Measurements from ENCODE around the gene COL13A1. TPM values are rescaled to one million over a fixed set of nuclear protein-coding genes. Genes with fewer than 3 reads are reported as not detected.

The COL13A1 gene
- total and polyA plus RNA-seq, 2 donors from 2014 or later, result 4.0 to 5.2 TPM

- TF ChIP-seq, protein P1, sequence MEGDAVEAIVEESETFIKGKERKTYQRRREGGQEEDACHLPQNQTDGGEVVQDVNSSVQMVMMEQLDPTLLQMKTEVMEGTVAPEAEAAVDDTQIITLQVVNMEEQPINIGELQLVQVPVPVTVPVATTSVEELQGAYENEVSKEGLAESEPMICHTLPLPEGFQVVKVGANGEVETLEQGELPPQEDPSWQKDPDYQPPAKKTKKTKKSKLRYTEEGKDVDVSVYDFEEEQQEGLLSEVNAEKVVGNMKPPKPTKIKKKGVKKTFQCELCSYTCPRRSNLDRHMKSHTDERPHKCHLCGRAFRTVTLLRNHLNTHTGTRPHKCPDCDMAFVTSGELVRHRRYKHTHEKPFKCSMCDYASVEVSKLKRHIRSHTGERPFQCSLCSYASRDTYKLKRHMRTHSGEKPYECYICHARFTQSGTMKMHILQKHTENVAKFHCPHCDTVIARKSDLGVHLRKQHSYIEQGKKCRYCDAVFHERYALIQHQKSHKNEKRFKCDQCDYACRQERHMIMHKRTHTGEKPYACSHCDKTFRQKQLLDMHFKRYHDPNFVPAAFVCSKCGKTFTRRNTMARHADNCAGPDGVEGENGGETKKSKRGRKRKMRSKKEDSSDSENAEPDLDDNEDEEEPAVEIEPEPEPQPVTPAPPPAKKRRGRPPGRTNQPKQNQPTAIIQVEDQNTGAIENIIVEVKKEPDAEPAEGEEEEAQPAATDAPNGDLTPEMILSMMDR (IDR thresholded peaks at IDR 0.05; ENCODE audit: borderline replicate concordance, extremely low read depth, insufficient read depth), result no peak
- Histone ChIP-seq H3K9me3 (ENCODE audit: control insufficient read depth in 2 of 3, insufficient read depth in 1 of 3, low read length in 3 of 3) (no peaks in the 10 kb centered on the region), H3K9ac (ENCODE audit: low read length in 3 of 3) (no peak overlapping the region), H3K27me3 (ENCODE audit: control insufficient read depth, insufficient read depth, low read length) (no peaks in the 10 kb centered on the region), H3K4me3 (ENCODE audit: low read length in 3 of 3) (no peak overlapping the region), H3K36me3 (ENCODE audit: control insufficient read depth in 2 of 3, insufficient read depth in 3 of 3, low read length in 3 of 3) (no peaks in the 10 kb centered on the region), H3K27ac (ENCODE audit: low read depth in 2 of 2, low read length in 2 of 2) (no peak overlapping the region), H3K4me1 (ENCODE audit: control insufficient read depth in 2 of 3, insufficient read depth in 2 of 3, low read depth in 1 of 3, low read length in 3 of 3) (no peaks in the 10 kb centered on the region)
- intact Hi-C loops (cut with DNase I), result no loop called here
- DNase-seq (peak in 2 of 5 donors; percentile 52 to 68), FAIRE-seq (no peak)
Observed at GRCh38 chr10:69968830-69969229, 167.1 kb downstream of the COL13A1 start.

GRCh38 chr10:69969977-69970376 is 168.3 kb downstream of the COL13A1 start:
- TF ChIP-seq, protein P1 (IDR thresholded peaks at IDR 0.05; ENCODE audit: borderline replicate concordance, extremely low read depth, insufficient read depth), result no peak
- Histone ChIP-seq H3K9me3 (ENCODE audit: control insufficient read depth in 2 of 3, insufficient read depth in 1 of 3, low read length in 3 of 3) (no peaks in the 10 kb centered on the region), H3K27me3 (ENCODE audit: control insufficient read depth, insufficient read depth, low read length) (no peaks in the 10 kb centered on the region), H3K36me3 (ENCODE audit: control insufficient read depth in 2 of 3, insufficient read depth in 3 of 3, low read length in 3 of 3) (no peaks in the 10 kb centered on the region), H3K4me3 (ENCODE audit: low read length in 3 of 3) (no peak overlapping the region), H3K27ac (ENCODE audit: low read depth in 2 of 2, low read length in 2 of 2) (no peak overlapping the region), H3K9ac (ENCODE audit: low read length in 3 of 3) (no peak overlapping the region), H3K4me1 (ENCODE audit: control insufficient read depth in 2 of 3, insufficient read depth in 2 of 3, low read depth in 1 of 3, low read length in 3 of 3) (no peaks in the 10 kb centered on the region)
- no peak for FAIRE-seq
- intact Hi-C loops (cut with DNase I), result no loop called here
- no peak for DNase-seq

DNA sequence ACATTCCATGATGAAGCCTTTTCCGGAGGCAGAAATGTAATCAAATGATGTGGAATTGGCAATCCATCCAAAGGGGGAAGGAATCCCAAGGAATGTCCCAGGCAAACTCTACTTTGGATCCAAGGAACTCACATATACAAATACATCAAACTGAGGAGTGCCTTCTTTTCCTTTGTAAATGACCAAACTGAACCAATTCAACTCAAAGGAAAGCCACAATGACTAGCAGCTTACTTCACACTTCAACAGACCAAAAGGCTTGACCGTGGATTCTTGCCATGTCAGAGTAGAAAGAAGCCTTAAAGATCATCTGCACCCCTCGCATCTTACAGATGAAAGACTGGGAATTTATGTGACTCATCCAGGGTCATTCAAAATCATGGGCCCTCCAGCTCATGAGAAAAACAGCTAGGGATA is 171.3 kb downstream of the COL13A1 start:
- no peaks in the 10 kb centered on the region for H3K36me3 ChIP-seq (ENCODE audit: control insufficient read depth in 2 of 3, insufficient read depth in 3 of 3, low read length in 3 of 3)
- H3K4me3 ChIP-seq (ENCODE audit: low read length in 3 of 3), result no peak overlapping the region
- intact Hi-C loops (cut with DNase I), result no loop called here
- no peak overlapping the region for H3K9ac ChIP-seq (ENCODE audit: low read length in 3 of 3)
- no peak for FAIRE-seq
- H3K9me3 ChIP-seq (ENCODE audit: control insufficient read depth in 2 of 3, insufficient read depth in 1 of 3, low read length in 3 of 3), result peaks cover 0 to 6% (median 0%) of the 10 kb centered on the region in 3 donors
- no peak overlapping the region for H3K27ac ChIP-seq (ENCODE audit: low read depth in 2 of 2, low read length in 2 of 2)
- no peaks in the 10 kb centered on the region for H3K27me3 ChIP-seq (ENCODE audit: control insufficient read depth, insufficient read depth, low read length)
- H3K4me1 ChIP-seq (ENCODE audit: control insufficient read depth in 2 of 3, insufficient read depth in 2 of 3, low read depth in 1 of 3, low read length in 3 of 3), result no peaks in the 10 kb centered on the region
- DNase-seq, result no peak
- TF ChIP-seq, protein P1 (IDR thresholded peaks at IDR 0.05; ENCODE audit: borderline replicate concordance, extremely low read depth, insufficient read depth), result no peak

DNA sequence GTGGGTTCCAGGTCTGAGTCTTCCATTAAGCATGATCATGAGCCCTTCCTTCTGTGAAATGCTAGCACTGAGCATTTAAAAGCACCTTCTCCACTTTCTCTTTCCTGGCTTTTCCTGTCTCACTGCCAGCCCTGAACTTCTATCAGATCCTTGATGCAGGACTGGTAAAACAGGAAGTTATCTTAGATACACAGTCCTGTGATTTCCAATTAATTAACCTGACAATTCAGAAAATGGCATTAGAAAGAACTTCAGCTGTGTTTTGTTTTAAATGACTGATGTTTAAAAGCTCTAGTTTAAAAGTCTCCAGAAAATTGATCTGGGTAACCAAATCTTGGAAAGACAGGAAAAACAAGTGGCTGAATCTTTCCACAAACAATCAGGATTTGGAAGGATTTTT is 172.0 kb downstream of the COL13A1 start:
- FAIRE-seq (no peak), DNase-seq (no peak)
- Histone ChIP-seq H3K9me3 (ENCODE audit: control insufficient read depth in 2 of 3, insufficient read depth in 1 of 3, low read length in 3 of 3) (peaks cover 0 to 6% (median 0%) of the 10 kb centered on the region in 3 donors), H3K27me3 (ENCODE audit: control insufficient read depth, insufficient read depth, low read length) (no peaks in the 10 kb centered on the region), H3K9ac (ENCODE audit: low read length in 3 of 3) (no peak overlapping the region), H3K36me3 (ENCODE audit: control insufficient read depth in 2 of 3, insufficient read depth in 3 of 3, low read length in 3 of 3) (no peaks in the 10 kb centered on the region), H3K4me3 (ENCODE audit: low read length in 3 of 3) (no peak overlapping the region), H3K27ac (ENCODE audit: low read depth in 2 of 2, low read length in 2 of 2) (no peak overlapping the region), H3K4me1 (ENCODE audit: control insufficient read depth in 2 of 3, insufficient read depth in 2 of 3, low read depth in 1 of 3, low read length in 3 of 3) (no peaks in the 10 kb centered on the region)
- intact Hi-C loops (cut with DNase I), result no loop called here
- TF ChIP-seq, protein P1 (IDR thresholded peaks at IDR 0.05; ENCODE audit: borderline replicate concordance, extremely low read depth, insufficient read depth), result no peak

Data from kidney (tissue), 14 donors.